Colonic mucosa (tissue), 4 donors: ENCODE measurements around the gene POLR3A. TPM values are rescaled to one million over a fixed set of nuclear protein-coding genes. Genes with fewer than 3 reads are reported as not detected.

ENCODE experiments used
- DNase-seq: peaks from one replicate; pipeline ENCODE4 v3.0.0-alpha.2; 2020
- H3K27ac ChIP-seq: fragments of 200-600 bp; one replicate; pipeline ENCODE4 v1.8.0; 2021
- H3K27me3 ChIP-seq: fragments of 200-600 bp; one replicate; pipeline ENCODE4 v1.8.0; 2021
- H3K36me3 ChIP-seq: fragments of 200-600 bp; one replicate; pipeline ENCODE4 v1.8.0; 2021
- H3K4me1 ChIP-seq: fragments of 200-600 bp; one replicate; pipeline ENCODE4 v1.8.0; 2021; ENCODE audit warnings: mild to moderate bottlenecking
- H3K4me3 ChIP-seq: fragments of 200-600 bp; one replicate; pipeline ENCODE4 v1.8.0; 2021
- H3K9ac ChIP-seq, 2 donors: one replicate each; pipeline ENCODE4 v1.7.0; 2013; ENCODE audit warnings: control low read depth in 2 of 2, low read depth in 2 of 2, low read length in 2 of 2
- H3K9me3 ChIP-seq: fragments of 200-600 bp; one replicate; pipeline ENCODE4 v1.8.0; 2021
- CTCF ChIP-seq: fragments of 200-600 bp; IDR thresholded peaks from one replicate; pipeline ENCODE4 v1.8.0; 2022; ENCODE audit warnings: antibody characterized with exemption, mild to moderate bottlenecking
- intact Hi-C: fragments of 100-400 bp; cut with DNase I; formaldehyde crosslinking; loops from one replicate; pipeline ENCODE4 v1.14.1; 2022
- total RNA-seq, 2 donors: library from RNA; stranded (reverse); fragmentation: NEBNext Ultra II Directional in 1 of 2; extraction: Animal tissue kit (Norgen Biotek cat#: 25700) in 1 of 2; gene quantifications; one replicate each; pipeline ENCODE4 v1.2.1, GENCODE V29; 2021
- donor health status: healthy.
- donor health status: DM: no; HTN: no; CAD: no.
- donor health status: DM: no; HTN: no; CAD: no.

The POLR3A gene
- total RNA-seq, 2 donors from 2014 or later = 11.3 to 14.6 TPM

- Histone ChIP-seq H3K9me3 (no peaks in the 10 kb centered on the region), H3K36me3 (peaks cover 17% of the 10 kb centered on the region), H3K9ac (no peak overlapping the region), H3K27me3 (no peaks in the 10 kb centered on the region), H3K4me3 (no peak overlapping the region), H3K4me1 (no peaks in the 10 kb centered on the region), H3K27ac (no peak overlapping the region)
- DNase-seq = no peak
- no peak for TF ChIP-seq CTCF
- intact Hi-C loops = no loop called here
Measured at GRCh38 chr10:78015546-78015945, 13.8 kb downstream of the POLR3A start.

- Histone ChIP-seq H3K36me3 (peaks cover 16% of the 10 kb centered on the region), H3K9me3 (no peaks in the 10 kb centered on the region), H3K27ac (no peak overlapping the region), H3K27me3 (no peaks in the 10 kb centered on the region), H3K4me1 (no peaks in the 10 kb centered on the region), H3K4me3 (no peak overlapping the region), H3K9ac (no peak overlapping the region)
- no peak for TF ChIP-seq CTCF
- no peak for DNase-seq
- intact Hi-C loops = no loop called here
Measured at GRCh38 chr10:78013564-78013963, 15.8 kb downstream of the POLR3A start.

- no peak overlapping the region for H3K9ac ChIP-seq
- H3K4me1 ChIP-seq = no peaks in the 10 kb centered on the region
- no peaks in the 10 kb centered on the region for H3K9me3 ChIP-seq
- no peaks in the 10 kb centered on the region for H3K27me3 ChIP-seq
- no peak overlapping the region for H3K27ac ChIP-seq
- TF ChIP-seq CTCF = no peak
- H3K4me3 ChIP-seq = no peak overlapping the region
- intact Hi-C loops = no loop called here
- no peak for DNase-seq
- H3K36me3 ChIP-seq = peaks cover 19% of the 10 kb centered on the region
Measured at GRCh38 chr10:78011065-78011464, 18.2 kb downstream of the POLR3A start.

- H3K27ac ChIP-seq = no peak overlapping the region
- no peak overlapping the region for H3K9ac ChIP-seq
- H3K36me3 ChIP-seq = peaks cover 19% of the 10 kb centered on the region
- no peaks in the 10 kb centered on the region for H3K4me1 ChIP-seq
- no peaks in the 10 kb centered on the region for H3K9me3 ChIP-seq
- no peak overlapping the region for H3K4me3 ChIP-seq
- TF ChIP-seq CTCF = no peak
- no peak for DNase-seq
- intact Hi-C loops = no loop called here
- no peaks in the 10 kb centered on the region for H3K27me3 ChIP-seq
Measured at GRCh38 chr10:78010278-78010677, 19.0 kb downstream of the POLR3A start.

GRCh38 chr10:78009662-78010061 lies 19.7 kb downstream of the POLR3A start:
- Histone ChIP-seq H3K36me3 (peaks cover 19% of the 10 kb centered on the region), H3K27me3 (no peaks in the 10 kb centered on the region), H3K4me1 (no peaks in the 10 kb centered on the region), H3K9me3 (no peaks in the 10 kb centered on the region), H3K4me3 (no peak overlapping the region), H3K27ac (no peak overlapping the region), H3K9ac (no peak overlapping the region)
- TF ChIP-seq CTCF = no peak
- intact Hi-C loops = no loop called here
- no peak for DNase-seq

GRCh38 chr10:78007172-78007571 lies 22.1 kb downstream of the POLR3A start:
- no peaks in the 10 kb centered on the region for H3K9me3 ChIP-seq
- no peak for DNase-seq
- no peak for TF ChIP-seq CTCF
- no peaks in the 10 kb centered on the region for H3K4me1 ChIP-seq
- no peak overlapping the region for H3K4me3 ChIP-seq
- no peaks in the 10 kb centered on the region for H3K27me3 ChIP-seq
- H3K9ac ChIP-seq = no peak overlapping the region
- no peak overlapping the region for H3K27ac ChIP-seq
- intact Hi-C loops = no loop called here
- H3K36me3 ChIP-seq = peaks cover 24% of the 10 kb centered on the region
